NCI-H128 (cell line): ENCODE results near the gene SYF2.

Experiments
- DNase-seq: peaks from one replicate; lab custom pipeline; 2025; ENCODE audit not compliant: unreplicated experiment; lab: John Stamatoyannopoulos, UW

The SYF2 gene

DNA sequence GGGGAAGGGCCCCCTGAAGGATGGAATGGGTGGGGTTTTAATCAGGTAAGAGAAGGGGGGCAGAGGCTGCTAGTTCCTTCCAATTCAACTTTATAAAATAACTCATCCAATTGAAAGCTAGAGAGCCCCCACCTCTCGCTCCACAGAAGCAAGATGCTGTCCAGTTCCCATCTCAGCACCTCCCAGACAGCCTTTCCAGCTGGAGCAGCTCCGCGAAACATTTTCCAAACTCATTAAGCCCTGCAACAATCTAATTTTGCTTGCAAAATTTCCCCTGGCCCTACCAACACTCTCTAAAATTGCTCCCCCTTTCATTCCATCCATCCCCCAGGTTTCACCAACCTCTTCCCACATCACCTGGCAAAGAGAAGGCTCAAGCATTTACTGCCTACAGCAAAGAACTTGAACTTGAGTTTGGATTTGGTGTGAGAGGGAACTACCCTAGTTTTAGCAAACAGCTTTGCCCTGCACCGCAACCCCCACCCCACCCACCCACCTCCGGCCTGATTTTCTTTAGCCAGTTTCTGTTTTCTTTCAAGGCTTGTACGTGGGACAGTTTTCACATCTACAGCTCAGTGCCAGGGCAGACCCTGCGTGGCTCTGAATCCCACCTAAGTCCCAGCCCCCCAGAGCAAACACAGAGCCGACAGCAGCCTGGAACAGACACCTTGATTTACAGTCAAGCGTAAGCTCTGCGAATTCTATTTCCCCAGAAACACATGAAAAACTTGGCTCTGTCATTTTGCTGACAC is 46.7 kb downstream of the SYF2 start:
- DNase-seq = no peak

DNA sequence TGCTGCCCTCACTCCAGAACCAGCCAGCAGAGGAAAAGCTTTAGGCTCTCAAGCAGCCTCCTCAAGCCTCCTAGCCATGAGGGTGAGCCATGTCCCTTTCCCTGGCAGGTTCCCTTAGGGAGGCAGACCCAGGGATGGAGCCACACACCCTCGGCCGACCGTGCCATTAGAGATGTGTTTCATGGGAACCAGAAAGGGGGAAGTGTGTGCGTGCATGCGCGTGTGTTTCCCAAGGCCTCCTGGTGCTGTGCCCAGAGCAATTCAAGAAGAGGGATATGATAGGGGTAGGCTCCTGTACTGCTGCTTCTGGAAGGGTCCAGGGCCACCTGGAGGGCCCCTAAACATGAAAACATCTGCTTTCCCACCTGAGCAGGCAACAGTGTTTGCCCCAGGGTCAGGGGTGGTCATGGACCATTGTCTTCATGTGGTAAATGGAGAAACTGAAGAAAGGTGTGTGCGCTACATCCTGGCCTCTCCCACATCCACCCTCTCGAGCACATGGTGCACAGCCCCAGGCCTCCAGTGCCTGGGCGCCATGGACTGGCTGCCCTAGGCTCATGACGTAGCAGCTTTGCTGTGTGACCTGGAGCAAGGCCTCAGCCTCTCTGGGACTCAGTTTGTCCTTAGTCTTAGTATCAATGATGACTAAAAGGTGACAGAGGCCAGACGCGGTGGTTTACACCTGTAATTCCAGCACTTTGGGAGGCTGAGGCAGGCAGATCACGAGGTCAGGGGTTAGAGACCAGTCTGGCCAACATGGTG is 48.1 kb downstream of the SYF2 start:
- DNase-seq = no peak

DNA sequence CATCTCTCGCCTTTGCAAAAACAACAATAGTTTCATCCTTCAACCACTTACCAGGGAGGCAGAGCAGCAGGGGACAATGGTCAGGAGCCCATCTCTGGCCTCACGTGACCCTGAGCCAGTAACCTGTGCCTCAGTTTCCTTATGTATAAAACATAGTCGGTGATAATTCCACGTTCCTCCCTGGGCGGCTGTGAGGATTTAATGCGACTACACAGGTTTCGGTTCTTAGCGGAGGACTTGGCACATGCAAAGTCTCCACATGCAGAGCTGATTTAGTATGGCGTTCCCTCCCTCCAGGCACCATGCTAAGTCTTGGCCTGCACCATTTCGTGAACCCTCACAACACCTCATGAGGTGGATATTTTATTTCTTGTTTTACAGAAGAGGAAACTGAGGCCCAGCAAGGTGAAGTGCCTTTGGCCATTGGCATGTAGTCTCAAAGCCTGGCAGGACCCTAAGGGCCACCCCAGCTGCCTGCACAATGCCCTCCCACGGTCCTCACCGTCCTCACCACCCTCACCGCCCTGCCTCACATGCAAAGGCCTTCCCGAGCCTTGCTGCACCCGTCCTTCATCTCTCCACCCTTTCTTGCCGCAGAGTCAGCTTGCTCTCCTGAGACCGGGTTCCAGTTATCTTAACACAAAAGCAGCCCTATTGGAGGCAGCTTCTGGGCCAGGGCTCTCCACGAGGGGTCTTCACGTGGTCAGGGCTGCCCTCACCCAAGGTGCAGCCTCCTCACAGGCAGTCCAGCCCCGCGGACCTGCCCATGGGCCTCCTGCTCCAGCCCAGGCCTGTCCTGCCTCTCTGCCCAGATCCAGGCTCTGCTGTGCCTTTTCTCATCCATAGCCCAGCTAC is 48.9 kb downstream of the SYF2 start:
- DNase-seq = no peak

DNA sequence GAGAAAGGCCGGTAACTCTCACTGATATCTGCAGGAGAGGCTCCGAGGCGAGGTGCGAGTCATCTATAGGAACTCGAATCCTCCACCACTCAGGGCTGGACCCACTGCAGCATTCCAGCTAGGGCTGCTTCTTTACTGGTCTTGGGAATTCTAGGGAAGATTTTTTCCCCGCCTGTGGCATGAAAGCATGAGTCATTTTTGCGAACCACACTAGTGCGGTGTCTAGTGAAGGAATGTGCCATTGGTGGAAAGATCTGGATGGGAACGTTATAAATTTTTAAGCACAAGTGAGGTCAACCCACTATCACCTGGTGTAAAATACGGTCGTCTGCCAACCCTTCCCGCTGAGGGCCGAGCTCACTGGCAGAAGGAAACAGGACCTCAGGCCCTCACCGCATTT is 49.7 kb downstream of the SYF2 start:
- no peak for DNase-seq

DNA sequence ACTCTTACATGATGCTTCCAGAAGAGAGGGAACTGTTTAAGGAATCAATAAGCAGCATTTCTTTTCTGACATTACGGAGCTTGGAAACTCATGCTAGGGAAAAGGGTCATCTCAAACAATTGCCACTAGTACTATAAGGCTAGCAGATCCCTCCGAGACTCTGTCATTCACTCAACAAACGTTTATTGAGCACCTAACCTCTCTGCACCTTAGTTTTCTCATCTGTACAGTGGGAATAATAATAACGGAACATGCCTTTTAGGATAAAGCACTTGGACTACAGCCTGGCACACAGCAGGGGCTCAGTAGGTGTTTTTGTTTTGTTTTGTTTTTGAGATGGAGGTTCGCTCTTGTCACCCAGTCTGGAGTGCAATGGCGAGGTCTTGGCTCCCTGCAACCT is 51.3 kb downstream of the SYF2 start:
- DNase-seq = no peak

DNA sequence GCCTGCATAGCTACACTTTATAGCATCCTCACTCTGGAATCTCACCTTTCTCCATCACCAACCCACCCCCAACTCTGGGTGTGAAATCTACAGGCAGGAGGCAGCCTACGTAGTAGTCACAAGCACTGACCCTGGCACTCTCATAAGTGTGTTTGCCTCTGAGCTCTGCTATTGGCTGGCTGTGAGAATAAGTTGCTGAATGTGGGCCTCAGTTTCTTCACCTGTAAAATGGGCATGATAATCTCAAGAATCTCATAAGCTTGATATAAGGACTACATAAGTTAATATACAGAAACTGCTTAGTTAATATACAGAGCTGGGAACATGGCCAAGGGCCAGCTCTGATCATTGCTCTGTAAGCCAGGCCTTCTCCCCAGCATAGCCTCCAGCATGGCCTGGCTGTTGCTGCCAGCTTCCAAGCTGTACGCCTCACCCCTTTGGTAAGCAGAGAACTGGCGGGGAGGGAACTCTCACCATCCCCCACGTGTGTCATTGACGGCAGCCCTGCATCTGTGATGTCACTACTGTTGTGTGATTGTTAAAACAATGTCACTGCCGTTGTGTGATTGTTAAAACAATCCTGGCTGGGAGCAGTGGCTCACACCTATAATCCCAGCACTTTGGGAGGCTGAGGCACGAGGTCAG is 53.3 kb downstream of the SYF2 start:
- no peak for DNase-seq

DNA sequence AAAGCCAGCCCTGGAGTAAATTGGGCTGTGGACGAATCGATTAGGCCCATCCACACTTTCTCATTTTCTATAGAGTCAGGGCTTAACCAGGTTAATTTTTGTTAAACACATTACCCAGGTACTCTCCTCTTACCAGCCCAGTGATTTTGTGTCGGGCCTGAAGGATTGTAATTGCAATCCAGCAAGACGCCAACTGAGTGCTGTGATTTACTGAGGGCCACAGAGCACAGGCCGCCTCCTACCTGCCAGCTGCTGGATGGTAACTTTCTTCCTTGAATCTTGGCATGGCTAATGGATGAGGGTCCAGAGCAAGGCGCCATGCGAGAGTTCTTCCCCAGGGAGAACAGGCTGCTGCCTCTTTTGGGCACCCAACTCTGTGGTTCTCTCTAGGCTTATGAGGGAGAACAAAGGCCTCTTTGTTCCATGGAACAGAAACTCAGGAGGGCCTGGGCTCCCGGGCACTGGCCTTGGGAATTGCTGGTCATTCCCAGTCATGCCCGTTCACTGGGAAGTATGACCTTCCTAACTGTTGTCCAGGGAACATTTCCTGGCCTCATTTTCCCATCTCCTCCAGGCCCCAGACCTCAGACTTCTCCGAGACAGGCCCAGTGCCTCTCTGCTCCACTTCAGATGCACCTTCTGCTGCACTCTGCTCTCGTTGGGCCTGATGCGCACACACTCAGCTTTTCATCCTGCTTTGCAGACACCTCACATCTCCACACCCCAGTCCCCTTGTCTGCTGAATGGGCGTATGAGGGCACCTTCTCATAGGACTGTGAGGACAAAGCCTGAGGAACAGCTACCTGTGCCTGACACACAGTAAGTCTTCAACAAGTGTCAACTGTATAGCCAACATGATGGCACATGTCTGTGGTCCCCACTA is 57.3 kb downstream of the SYF2 start:
- DNase-seq = no peak

DNA sequence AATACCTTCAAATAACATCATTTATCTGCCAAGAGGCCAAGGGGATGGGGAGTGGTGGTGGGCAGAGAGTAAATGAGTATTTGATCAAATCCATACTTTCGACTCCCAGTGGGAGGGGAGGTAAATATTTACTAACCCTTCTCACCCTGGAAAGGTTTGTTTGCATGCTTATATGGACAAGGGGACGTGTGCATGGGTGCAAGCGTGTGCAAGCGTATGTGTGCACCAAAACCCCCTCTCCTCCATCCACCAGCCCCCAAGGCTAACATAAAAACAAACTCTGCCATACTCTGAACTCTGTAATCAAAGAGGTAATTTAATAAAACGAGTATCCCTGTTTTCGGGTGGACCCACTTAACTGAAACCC is 58.0 kb downstream of the SYF2 start:
- no peak for DNase-seq

DNA sequence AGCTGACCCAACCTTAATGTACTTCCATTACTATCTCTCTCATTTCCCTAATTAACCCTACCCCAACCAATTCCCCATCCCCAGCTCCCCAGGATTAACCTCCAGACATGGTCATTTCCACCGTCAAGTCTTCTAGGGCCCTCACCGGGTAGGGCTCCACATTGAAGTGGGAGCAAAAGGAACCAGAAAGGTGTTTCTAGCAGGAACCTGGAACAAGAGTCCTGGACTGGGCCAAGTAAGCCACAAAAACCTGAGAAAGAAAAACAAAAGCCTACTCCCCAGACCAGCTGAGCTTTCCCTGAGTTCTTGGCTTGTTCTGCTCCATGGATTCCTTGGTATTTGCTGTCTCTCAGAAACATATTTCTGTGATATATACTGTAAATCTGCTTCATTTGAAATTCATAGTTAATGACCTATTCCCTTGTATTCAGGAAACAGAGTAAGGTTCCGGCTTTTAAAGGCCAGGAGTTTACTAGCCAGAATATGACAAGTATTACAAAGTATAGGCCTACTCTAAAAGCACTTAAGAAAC is 58.4 kb downstream of the SYF2 start:
- DNase-seq = no peak
